ENCODE data around the gene GATA6.

GRCh38 chr18:22132763-22133162 lies 36.6 kb upstream of the GATA6 start:
- no peak for TF ChIP-seq CTCF (IDR thresholded peaks at IDR 0.05)
- TF ChIP-seq POLR2A (IDR thresholded peaks at IDR 0.05): no peak
- no peak for TF ChIP-seq EP300 (IDR thresholded peaks at IDR 0.05; ENCODE audit: low read depth)
